NCI-H2227 (cell line): ENCODE data around the gene INIP.
"Not testable (repeated sequence)": the region's sequence is repeated elsewhere in the genome, so short reads cannot be mapped to it uniquely, and the experiment has no call there.

ENCODE experiments used
- DNase-seq: peaks from one replicate; lab custom pipeline; 2025; ENCODE audit not compliant: unreplicated experiment; lab: John Stamatoyannopoulos, UW

Gene INIP

GRCh38 chr9:112743216-112743836 is 25.4 kb upstream of the INIP start:
- no peak for DNase-seq

GRCh38 chr9:112734892-112735291 is 17.0 kb upstream of the INIP start:
- no peak for DNase-seq

GRCh38 chr9:112731971-112732370 is 14.1 kb upstream of the INIP start:
- no peak for DNase-seq

GRCh38 chr9:112728401-112728800 is 10.5 kb upstream of the INIP start:
- DNase-seq, result no peak

GRCh38 chr9:112726428-112726827 is 8.5 kb upstream of the INIP start:
- no peak for DNase-seq

GRCh38 chr9:112725961-112726360 is 8.0 kb upstream of the INIP start:
- no peak for DNase-seq

GRCh38 chr9:112722749-112723148 is 4.8 kb upstream of the INIP start:
- not testable (repeated sequence) for DNase-seq

GRCh38 chr9:112720113-112720780 is 2.3 kb upstream of the INIP start:
- no peak for DNase-seq

- DNase-seq, result no peak
These were observed 1.8 kb upstream of the INIP start for GRCh38 chr9:112719696-112720095.

GRCh38 chr9:112719241-112719691 is 1.3 kb upstream of the INIP start:
- no peak for DNase-seq

GRCh38 chr9:112712678-112713077 is 5.2 kb downstream of the INIP start:
- DNase-seq, result no peak

GRCh38 chr9:112711050-112711689 is 6.7 kb downstream of the INIP start:
- DNase-seq, result peak; percentile 13

GRCh38 chr9:112705768-112706427 is 12.0 kb downstream of the INIP start:
- peak; percentile 64 for DNase-seq

GRCh38 chr9:112703304-112703703 is 14.6 kb downstream of the INIP start:
- no peak for DNase-seq

- DNase-seq, result no peak
These were observed 17.8 kb downstream of the INIP start for GRCh38 chr9:112700085-112700484.

- no peak for DNase-seq
These were observed 18.7 kb downstream of the INIP start for GRCh38 chr9:112699230-112699629.

GRCh38 chr9:112696461-112696860 is 21.5 kb downstream of the INIP start:
- DNase-seq, result no peak

- no peak for DNase-seq
These were observed 23.0 kb downstream of the INIP start for GRCh38 chr9:112694706-112695555.

GRCh38 chr9:112689161-112689740 is 28.7 kb downstream of the INIP start:
- DNase-seq, result no peak

- DNase-seq, result no peak
These were observed 37.0 kb downstream of the INIP start for GRCh38 chr9:112680731-112681402.
